Upper lobe of right lung (tissue), 1 donor: ENCODE measurements around the gene PGA5. TPM values are rescaled to one million over a fixed set of nuclear protein-coding genes. Genes with fewer than 3 reads are reported as not detected.

Experiments
- ATAC-seq: fragments of 200-7000 bp; cut with Tn5 transposase; one replicate; pipeline ENCODE4 v1.9.1; 2020; ENCODE audit warnings: mild to moderate bottlenecking, moderate library complexity
- DNase-seq: peaks from one replicate; pipeline ENCODE4 v3.0.0-alpha.2; 2020
- H3K27ac ChIP-seq: fragments of 200-600 bp; one replicate; pipeline ENCODE4 v1.8.0; 2022
- H3K27me3 ChIP-seq: fragments of 200-600 bp; one replicate; pipeline ENCODE4 v1.8.0; 2022; ENCODE audit warnings: mild to moderate bottlenecking
- H3K36me3 ChIP-seq: fragments of 200-600 bp; one replicate; pipeline ENCODE4 v1.8.0; 2022
- H3K4me1 ChIP-seq: fragments of 200-600 bp; one replicate; pipeline ENCODE4 v1.8.0; 2022
- H3K4me3 ChIP-seq: fragments of 200-600 bp; one replicate; pipeline ENCODE4 v1.8.0; 2022; ENCODE audit warnings: mild to moderate bottlenecking
- H3K9me3 ChIP-seq: fragments of 200-600 bp; one replicate; pipeline ENCODE4 v1.8.0; 2022
- intact Hi-C: fragments of 100-400 bp; cut with DNase I; formaldehyde crosslinking; loops from one replicate; pipeline ENCODE4 v1.11.0; 2022
- total RNA-seq: library from RNA; stranded (reverse); fragmentation: NEBNext Ultra II Directional; extraction: Animal tissue kit (Norgen Biotek cat#: 25700); gene quantifications from one replicate; pipeline ENCODE4 v1.2.1, GENCODE V29; 2021
- TF ChIP-seq, protein P1 (sequence below): fragments of 200-600 bp; IDR thresholded peaks from one replicate; pipeline ENCODE4 v1.8.0; 2022; ENCODE audit warnings: antibody characterized with exemption
- donor health status: DM: no; HTN: yes; CAD: no; lungs with severe emphysema.

PGA5 gene
- total RNA-seq, 1 donor from 2014 or later: not detected

- H3K4me1 ChIP-seq: no peaks in the 10 kb centered on the region
- no peaks in the 10 kb centered on the region for H3K36me3 ChIP-seq
- H3K27ac ChIP-seq: no peak overlapping the region
- H3K27me3 ChIP-seq: no peaks in the 10 kb centered on the region
- no peaks in the 10 kb centered on the region for H3K9me3 ChIP-seq
- no peak overlapping the region for H3K4me3 ChIP-seq
- intact Hi-C loops: no loop called here
- ATAC-seq (no peak), DNase-seq (no peak)
- TF ChIP-seq, protein P1, sequence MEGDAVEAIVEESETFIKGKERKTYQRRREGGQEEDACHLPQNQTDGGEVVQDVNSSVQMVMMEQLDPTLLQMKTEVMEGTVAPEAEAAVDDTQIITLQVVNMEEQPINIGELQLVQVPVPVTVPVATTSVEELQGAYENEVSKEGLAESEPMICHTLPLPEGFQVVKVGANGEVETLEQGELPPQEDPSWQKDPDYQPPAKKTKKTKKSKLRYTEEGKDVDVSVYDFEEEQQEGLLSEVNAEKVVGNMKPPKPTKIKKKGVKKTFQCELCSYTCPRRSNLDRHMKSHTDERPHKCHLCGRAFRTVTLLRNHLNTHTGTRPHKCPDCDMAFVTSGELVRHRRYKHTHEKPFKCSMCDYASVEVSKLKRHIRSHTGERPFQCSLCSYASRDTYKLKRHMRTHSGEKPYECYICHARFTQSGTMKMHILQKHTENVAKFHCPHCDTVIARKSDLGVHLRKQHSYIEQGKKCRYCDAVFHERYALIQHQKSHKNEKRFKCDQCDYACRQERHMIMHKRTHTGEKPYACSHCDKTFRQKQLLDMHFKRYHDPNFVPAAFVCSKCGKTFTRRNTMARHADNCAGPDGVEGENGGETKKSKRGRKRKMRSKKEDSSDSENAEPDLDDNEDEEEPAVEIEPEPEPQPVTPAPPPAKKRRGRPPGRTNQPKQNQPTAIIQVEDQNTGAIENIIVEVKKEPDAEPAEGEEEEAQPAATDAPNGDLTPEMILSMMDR: no peak
Observed at GRCh38 chr11:61270354-61271076, 29.5 kb downstream of the PGA5 start.

- Histone ChIP-seq H3K36me3 (no peaks in the 10 kb centered on the region), H3K27ac (no peak overlapping the region), H3K4me1 (no peaks in the 10 kb centered on the region), H3K27me3 (no peaks in the 10 kb centered on the region), H3K4me3 (no peak overlapping the region), H3K9me3 (no peaks in the 10 kb centered on the region)
- ATAC-seq (no peak), DNase-seq (no peak)
- intact Hi-C loops: no loop called here
- TF ChIP-seq, protein P1: no peak
Observed at GRCh38 chr11:61272731-61273130, 31.8 kb downstream of the PGA5 start.

GRCh38 chr11:61273178-61274078 is 32.5 kb downstream of the PGA5 start:
- intact Hi-C loops: no loop called here
- Histone ChIP-seq H3K27ac (no peak overlapping the region), H3K9me3 (no peaks in the 10 kb centered on the region), H3K27me3 (no peaks in the 10 kb centered on the region), H3K4me1 (no peaks in the 10 kb centered on the region), H3K36me3 (no peaks in the 10 kb centered on the region), H3K4me3 (no peak overlapping the region)
- DNase-seq (peak; percentile 90), ATAC-seq (peak; percentile 94)
- TF ChIP-seq, protein P1: no peak

DNA sequence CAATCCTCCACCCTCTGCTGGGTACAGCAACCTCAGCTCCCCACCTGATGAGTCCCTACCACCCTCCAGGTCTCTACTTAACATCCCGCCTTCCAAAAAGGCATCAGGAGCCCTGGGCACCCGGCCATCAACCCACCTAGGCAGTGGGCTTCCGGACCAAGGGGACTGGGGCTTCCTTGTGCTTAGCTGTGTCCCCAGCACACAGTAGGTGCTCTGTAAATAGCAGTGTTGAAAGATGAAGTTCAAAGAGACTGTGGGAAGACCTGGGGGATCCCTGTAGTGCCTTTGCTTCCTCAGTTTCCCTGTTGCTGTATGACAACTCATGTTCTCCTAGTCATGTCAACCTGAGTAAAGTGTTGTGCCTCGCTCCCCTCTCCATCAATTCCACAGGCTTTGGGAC is 33.1 kb downstream of the PGA5 start:
- Histone ChIP-seq H3K36me3 (no peaks in the 10 kb centered on the region), H3K27ac (no peak overlapping the region), H3K27me3 (no peaks in the 10 kb centered on the region), H3K4me3 (no peak overlapping the region), H3K4me1 (no peaks in the 10 kb centered on the region), H3K9me3 (no peaks in the 10 kb centered on the region)
- DNase-seq (no peak), ATAC-seq (no peak)
- TF ChIP-seq, protein P1: no peak
- intact Hi-C loops: no loop called here

GRCh38 chr11:61275191-61275590 is 34.2 kb downstream of the PGA5 start:
- Histone ChIP-seq H3K4me3 (no peak overlapping the region), H3K9me3 (no peaks in the 10 kb centered on the region), H3K4me1 (no peaks in the 10 kb centered on the region), H3K27ac (no peak overlapping the region), H3K27me3 (no peaks in the 10 kb centered on the region), H3K36me3 (no peaks in the 10 kb centered on the region)
- TF ChIP-seq, protein P1: no peak
- DNase-seq (no peak), ATAC-seq (no peak)
- intact Hi-C loops: no loop called here
